HepG2 (cell line): Measurements from ENCODE around the gene SAA4. TPM values are rescaled to one million over a fixed set of nuclear protein-coding genes. Genes with fewer than 3 reads are reported as not detected.

Experiments used
- ATAC-seq: fragments of 200-7000 bp; cut with Tn5 transposase; 3 replicates; pipeline ENCODE4 v1.9.1; 2020; ENCODE audit warnings: mild to moderate bottlenecking, moderate library complexity
- BruUV-seq: library from RNA; stranded (reverse); fragments of 400-500 nt; replicated peaks from 2 replicates; lab custom pipeline; 2021; lab: Mats Ljungman, UMichigan
- CTCF ChIA-PET: fragments of 300-600 bp; formaldehyde crosslinking; extraction: SDS; loops from one replicate; lab custom pipeline; 2021; ENCODE audit warnings: low total read pairs, inconsistent platforms, low intra/inter-chr PET ratio; lab: Yijun Ruan, JAX
- POLR2A ChIA-PET: fragments of 350-600 bp; sonication (Branson Sonifier 250); formaldehyde crosslinking; loops from one replicate; lab custom pipeline; 2020; ENCODE audit warnings: antibody characterized with exemption, inconsistent platforms; lab: Yijun Ruan, JAX
- DNase-seq: peaks from one replicate; pipeline ENCODE4 v3.0.0-alpha.2; 2015; ENCODE audit warnings: low spot score
- FAIRE-seq: peaks from 3 replicates; lab custom pipeline; 2011; peaks lifted over from hg19 to GRCh38; lab: Jason Lieb, UNC
- H2AFZ ChIP-seq: one replicate; pipeline ENCODE4 v1.6.1; 2011; ENCODE audit warnings: low read length, inconsistent platforms
- H3K27ac ChIP-seq: fragments of 300-600 bp; 3 replicates; pipeline ENCODE4 v1.8.0; 2011; ENCODE audit warnings: mixed run types, mild to moderate bottlenecking, mixed read lengths, low read length, inconsistent platforms; ENCODE audit not compliant: insufficient read depth; ENCODE audit errors: extremely low read length
- H3K27me3 ChIP-seq, 2 experiments: fragments of 200-600 bp in 1 of 2; 2 replicates in 1 of 2; 3 replicates in 1 of 2; pipeline versions ENCODE4 v1.6.0 to v1.8.0; 2011; ENCODE audit warnings: low read length in 2 of 2, mild to moderate bottlenecking in 2 of 2, moderate library complexity in 2 of 2, inconsistent platforms in 1 of 2; ENCODE audit not compliant: insufficient read depth in 2 of 2, control insufficient read depth in 1 of 2
- H3K36me3 ChIP-seq, 2 experiments: fragments of 200-600 bp in 1 of 2; replicated peaks in 1 of 2; 2 replicates in 1 of 2; 3 replicates in 1 of 2; pipeline versions ENCODE4 v1.5.1 to v1.8.0; 2011; ENCODE audit warnings: low read length in 2 of 2, inconsistent platforms in 1 of 2; ENCODE audit not compliant: insufficient read depth in 2 of 2, control insufficient read depth in 1 of 2
- H3K4me1 ChIP-seq: 2 replicates; pipeline ENCODE4 v1.5.1; 2012; ENCODE audit warnings: low read length, inconsistent platforms; ENCODE audit not compliant: insufficient read depth
- H3K4me2 ChIP-seq: 2 replicates; pipeline ENCODE4 v1.6.0; 2011; ENCODE audit warnings: low read depth, low read length, inconsistent platforms
- H3K4me3 ChIP-seq, 3 experiments: fragments of 200-600 bp in 1 of 3; sonication (generic), shearing (Covaris generic) in 1 of 3; replicated peaks in 1 of 3; 2 replicates each; pipeline ENCODE4 v1.5.1; 2011 to 2016; ENCODE audit warnings: low read length in 3 of 3, inconsistent platforms in 2 of 3, low read depth in 2 of 3, mild to moderate bottlenecking in 2 of 3, control low read depth in 1 of 3, mixed read lengths in 1 of 3; ENCODE audit not compliant: insufficient read depth in 1 of 3
- H3K79me2 ChIP-seq: one replicate; pipeline ENCODE4 v1.6.1; 2011; ENCODE audit warnings: low read length, inconsistent platforms; ENCODE audit not compliant: insufficient read depth
- H3K9ac ChIP-seq: 2 replicates; pipeline ENCODE4 v1.6.0; 2011; ENCODE audit warnings: mild to moderate bottlenecking, low read depth, low read length, inconsistent platforms; ENCODE audit not compliant: insufficient read depth
- H3K9me3 ChIP-seq: 2 replicates; pipeline ENCODE4 v1.5.1; 2012; ENCODE audit warnings: mild to moderate bottlenecking, low read length
- H4K20me1 ChIP-seq: 2 replicates; pipeline ENCODE4 v1.6.0; 2011; ENCODE audit warnings: inconsistent platforms, mild to moderate bottlenecking, low read length, moderate library complexity; ENCODE audit not compliant: insufficient read depth
- ERF ChIP-seq: IDR thresholded peaks from 2 replicates; pipeline ENCODE4 v1.6.1; 2018; ENCODE audit warnings: missing biosample characterization, missing genetic modification reagents
- FLYWCH1 ChIP-seq: sonication (generic); formaldehyde crosslinking; IDR thresholded peaks from 2 replicates; pipeline ENCODE4 v1.8.1; 2023; ENCODE audit warnings: mild to moderate bottlenecking, missing genetic modification reagents
- FOXP1 ChIP-seq, 2 experiments: fragments of 450-650 bp in 1 of 2; IDR thresholded peaks; 2 replicates each; pipeline ENCODE4 v1.6.1; 2017 to 2018; ENCODE audit warnings: antibody characterized with exemption in 1 of 2
- GATAD2A ChIP-seq: IDR thresholded peaks from 2 replicates; pipeline ENCODE4 v1.6.1; 2016
- HOXA7 ChIP-seq: sonication (generic); formaldehyde crosslinking; IDR thresholded peaks from 2 replicates; pipeline ENCODE4 v1.8.1; 2022; ENCODE audit warnings: mild to moderate bottlenecking, missing genetic modification reagents, moderate library complexity
- MED8 ChIP-seq: sonication (generic); formaldehyde crosslinking; IDR thresholded peaks from 2 replicates; pipeline ENCODE4 v1.8.1; 2023; ENCODE audit warnings: mild to moderate bottlenecking, missing genetic modification reagents; ENCODE audit not compliant: insufficient replicate concordance
- PITX1 ChIP-seq: sonication (generic); formaldehyde crosslinking; IDR thresholded peaks from 2 replicates; pipeline ENCODE4 v1.5.1; 2020; ENCODE audit warnings: mild to moderate bottlenecking, missing genetic modification reagents
- RAD21 ChIP-seq: fragments of 450-650 bp; formaldehyde crosslinking; IDR thresholded peaks from 2 replicates; pipeline ENCODE4 v1.5.0; 2020; ENCODE audit warnings: mild to moderate bottlenecking
- RFX1 ChIP-seq: fragments of 450-650 bp; IDR thresholded peaks from 2 replicates; pipeline ENCODE4 v1.6.1; 2017
- SALL2 ChIP-seq: sonication (generic); formaldehyde crosslinking; IDR thresholded peaks from 2 replicates; pipeline ENCODE4 v1.8.1; 2023; ENCODE audit warnings: mild to moderate bottlenecking, missing genetic modification reagents, inconsistent platforms
- SIX4 ChIP-seq: sonication (generic); formaldehyde crosslinking; IDR thresholded peaks from 2 replicates; pipeline ENCODE4 v1.4.0; 2020; ENCODE audit warnings: missing genetic modification reagents
- THAP11 ChIP-seq: IDR thresholded peaks from 2 replicates; pipeline ENCODE4 v1.6.1; 2016; ENCODE audit warnings: missing biosample characterization, missing genetic modification reagents
- ZC3H4 ChIP-seq: sonication (generic); formaldehyde crosslinking; IDR thresholded peaks from 2 replicates; pipeline ENCODE4 v1.4.0; 2020; ENCODE audit warnings: missing genetic modification reagents, borderline replicate concordance
- ZMYM3 ChIP-seq: sonication (generic); formaldehyde crosslinking; IDR thresholded peaks from 2 replicates; pipeline ENCODE4 v1.5.1; 2020; ENCODE audit warnings: mild to moderate bottlenecking, missing genetic modification reagents
- ZNF3 ChIP-seq: IDR thresholded peaks from 2 replicates; pipeline ENCODE4 v1.7.0; 2017; ENCODE audit warnings: inconsistent platforms
- ZNF382 ChIP-seq: sonication (generic); formaldehyde crosslinking; IDR thresholded peaks from 2 replicates; pipeline ENCODE4 v1.5.0; 2020; ENCODE audit warnings: missing genetic modification reagents, mild to moderate bottlenecking, borderline replicate concordance
- ZNF710 ChIP-seq: sonication (generic); formaldehyde crosslinking; IDR thresholded peaks from 2 replicates; pipeline ENCODE4 v1.5.0; 2020; ENCODE audit warnings: mild to moderate bottlenecking, missing genetic modification reagents, borderline replicate concordance
- ZNF766 ChIP-seq: sonication (generic); formaldehyde crosslinking; IDR thresholded peaks from 2 replicates; pipeline ENCODE4 v1.5.0; 2020; ENCODE audit warnings: missing genetic modification reagents, borderline replicate concordance
- ZNF83 ChIP-seq: sonication (generic); formaldehyde crosslinking; IDR thresholded peaks from 2 replicates; pipeline ENCODE4 v1.4.0; 2020; ENCODE audit warnings: missing genetic modification reagents, mild to moderate bottlenecking, borderline replicate concordance
- WGBS: methylation state at CpG from one replicate; pipeline ENCODE4 v1.1.6; 2017; ENCODE audit warnings: low lambda C conversion rate; 5-methylcytosine and 5-hydroxymethylcytosine counted together
- in situ Hi-C: cut with HindIII; loops from 2 replicates; pipeline ENCODE4 v1.10.0; 2017; ENCODE audit warnings: low pct_unique_long_range_greater_than_20kb; ENCODE audit not compliant: extremely low pct_ligation_motif_present
- intact Hi-C: fragments of 100-400 bp; cut with micrococcal nuclease; formaldehyde crosslinking; loops from one replicate; pipeline ENCODE4 v1.10.0; 2022; ENCODE audit not compliant: unreplicated experiment
- polyA plus RNA-seq, 8 experiments: library from polyadenylated mRNA; depleted of rRNA in 3 of 8; stranded (reverse) in 7 of 8; unstranded in 1 of 8; fragments of >200 nt; fragmentation: Illumina TruSeq in 4 of 8; extraction: Trizol in 4 of 8; gene quantifications; 2 replicates each; pipeline versions ENCODE4 v1.2.1 to v1.2.3, GENCODE V29; 2011 to 2016; ENCODE audit warnings: low read depth in 4 of 8, missing spikeins in 1 of 8, mixed read lengths in 1 of 8; ENCODE audit not compliant: insufficient read depth in 1 of 8
- total RNA-seq, 5 experiments: library from RNA; depleted of rRNA; stranded (reverse); fragments of >200 nt; fragmentation: Illumina TruSeq; extraction: Trizol; gene quantifications; 2 replicates each; pipeline ENCODE4 v1.2.3, GENCODE V29; 2016; ENCODE audit warnings: low read depth in 1 of 5
- TF ChIP-seq, protein P1 (sequence below): sonication (generic); formaldehyde crosslinking; IDR thresholded peaks from 2 replicates; pipeline ENCODE4 v1.5.0; 2020; ENCODE audit warnings: mild to moderate bottlenecking, missing genetic modification reagents, moderate library complexity
- TF ChIP-seq, protein P2 (sequence below): sonication (generic); formaldehyde crosslinking; IDR thresholded peaks from 2 replicates; pipeline ENCODE4 v1.8.0; 2022; ENCODE audit warnings: mild to moderate bottlenecking, missing genetic modification reagents

Gene SAA4
- total and polyA plus RNA-seq, 2 of the 13 experiments (the other 11 are each of a cell fraction or from before 2014, with no cell fraction given), result 53.4 to 253 TPM

- no peak for TF ChIP-seq ZNF382 (CRISPR knock-in tag)
- TF ChIP-seq PITX1 (CRISPR knock-in tag), result no peak
- TF ChIP-seq FLYWCH1 (CRISPR knock-in tag), result no peak
Measured at GRCh38 chr11:18204220-18204619, 32.4 kb downstream of the SAA4 start (continued).

DNA sequence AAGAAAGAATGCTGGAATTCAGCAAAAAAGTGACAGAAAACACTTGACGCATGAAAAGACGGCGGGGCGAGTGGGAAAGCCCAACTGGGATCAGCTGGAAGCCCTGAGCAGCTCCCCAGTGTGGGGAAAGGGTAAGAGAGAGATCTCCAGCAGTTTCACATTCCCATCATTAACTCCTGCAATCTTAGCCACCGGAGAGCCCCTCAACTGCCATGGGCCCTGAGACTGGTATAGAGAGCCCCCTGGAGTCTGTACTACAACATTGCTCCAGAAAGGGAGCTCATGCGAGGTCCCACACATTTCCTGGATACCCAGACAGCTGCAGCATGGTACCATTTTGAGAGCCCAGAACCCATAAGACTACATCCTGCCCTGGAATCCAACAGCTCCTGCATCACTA is 32.9 kb downstream of the SAA4 start:
- peaks cover 0 to 4% of the 10 kb centered on the region in 2 experiments; a peak in 1 of 5 replicates for H3K27me3 ChIP-seq
- whole genome bisulfite sequencing, result 54% methylated on average over 5 of the region's 6 CpGs
- H3K36me3 ChIP-seq, result no peaks in the 10 kb centered on the region
- BruUV-seq, result no TSS peak
- H3K9me3 ChIP-seq, result no peaks in the 10 kb centered on the region
- peak; percentile 4 for FAIRE-seq
- H3K4me3 ChIP-seq, result no peak overlapping the region
- no peak overlapping the region for H3K27ac ChIP-seq
- in situ Hi-C loops, result loop anchor here (5.0 kb wide), 1 partner anchor 86 kb away; no protein-coding TSS in a partner anchor
- ChIA-PET CTCF (interaction anchor here (1.4 to 3.2 kb wide), 2 partner anchors 32 to 89 kb away, joined by 4 to 28 read pairs; no protein-coding TSS in a partner anchor), POLR2A (no interaction called here)
- ATAC-seq, result peak; percentile 96
- no peaks in the 10 kb centered on the region for H4K20me1 ChIP-seq
- peak; percentile 31 for DNase-seq
- H3K4me2 ChIP-seq, result no peak overlapping the region
- no peak overlapping the region for H2AFZ ChIP-seq
- H3K9ac ChIP-seq, result no peak overlapping the region
- no peaks in the 10 kb centered on the region for H3K79me2 ChIP-seq
- intact Hi-C loops, result loop anchor here (1.0 kb wide), 2 partner anchors 32 to 88 kb away; no protein-coding TSS in a partner anchor
- peaks cover 9% of the 10 kb centered on the region; the same call in 1 of the 2 replicates for H3K4me1 ChIP-seq
- TF ChIP-seq ZMYM3 (CRISPR knock-in tag) (no peak), MED8 (CRISPR knock-in tag) (no peak), RAD21 (CRISPR knock-in tag) (peak; percentile 73), ZNF766 (CRISPR knock-in tag) (no peak), SIX4 (CRISPR knock-in tag) (no peak), ERF (CRISPR knock-in tag) (no peak), SALL2 (CRISPR knock-in tag) (no peak), ZNF382 (CRISPR knock-in tag) (no peak), HOXA7 (CRISPR knock-in tag) (no peak), ZNF3 (CRISPR knock-in tag) (no peak), THAP11 (CRISPR knock-in tag) (no peak), ZNF710 (CRISPR knock-in tag) (no peak), RFX1 (no peak), ZNF83 (no peak), GATAD2A (CRISPR knock-in tag) (no peak), ZC3H4 (CRISPR knock-in tag) (no peak), FOXP1 (IDR thresholded peaks at IDR 0.05) (no peak), FOXP1 (CRISPR knock-in tag; IDR thresholded peaks at IDR 0.05) (no peak)
- TF ChIP-seq, protein P1, sequence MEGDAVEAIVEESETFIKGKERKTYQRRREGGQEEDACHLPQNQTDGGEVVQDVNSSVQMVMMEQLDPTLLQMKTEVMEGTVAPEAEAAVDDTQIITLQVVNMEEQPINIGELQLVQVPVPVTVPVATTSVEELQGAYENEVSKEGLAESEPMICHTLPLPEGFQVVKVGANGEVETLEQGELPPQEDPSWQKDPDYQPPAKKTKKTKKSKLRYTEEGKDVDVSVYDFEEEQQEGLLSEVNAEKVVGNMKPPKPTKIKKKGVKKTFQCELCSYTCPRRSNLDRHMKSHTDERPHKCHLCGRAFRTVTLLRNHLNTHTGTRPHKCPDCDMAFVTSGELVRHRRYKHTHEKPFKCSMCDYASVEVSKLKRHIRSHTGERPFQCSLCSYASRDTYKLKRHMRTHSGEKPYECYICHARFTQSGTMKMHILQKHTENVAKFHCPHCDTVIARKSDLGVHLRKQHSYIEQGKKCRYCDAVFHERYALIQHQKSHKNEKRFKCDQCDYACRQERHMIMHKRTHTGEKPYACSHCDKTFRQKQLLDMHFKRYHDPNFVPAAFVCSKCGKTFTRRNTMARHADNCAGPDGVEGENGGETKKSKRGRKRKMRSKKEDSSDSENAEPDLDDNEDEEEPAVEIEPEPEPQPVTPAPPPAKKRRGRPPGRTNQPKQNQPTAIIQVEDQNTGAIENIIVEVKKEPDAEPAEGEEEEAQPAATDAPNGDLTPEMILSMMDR (CRISPR knock-in tag), result peak; percentile 66
- TF ChIP-seq, protein P2, sequence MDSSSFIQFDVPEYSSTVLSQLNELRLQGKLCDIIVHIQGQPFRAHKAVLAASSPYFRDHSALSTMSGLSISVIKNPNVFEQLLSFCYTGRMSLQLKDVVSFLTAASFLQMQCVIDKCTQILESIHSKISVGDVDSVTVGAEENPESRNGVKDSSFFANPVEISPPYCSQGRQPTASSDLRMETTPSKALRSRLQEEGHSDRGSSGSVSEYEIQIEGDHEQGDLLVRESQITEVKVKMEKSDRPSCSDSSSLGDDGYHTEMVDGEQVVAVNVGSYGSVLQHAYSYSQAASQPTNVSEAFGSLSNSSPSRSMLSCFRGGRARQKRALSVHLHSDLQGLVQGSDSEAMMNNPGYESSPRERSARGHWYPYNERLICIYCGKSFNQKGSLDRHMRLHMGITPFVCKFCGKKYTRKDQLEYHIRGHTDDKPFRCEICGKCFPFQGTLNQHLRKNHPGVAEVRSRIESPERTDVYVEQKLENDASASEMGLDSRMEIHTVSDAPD (CRISPR knock-in tag), result no peak
